Activated T-cell treated with anti-CD3 and anti-CD28 coated beads, Interleukin-2, amount 50 U/mL, for 24 hours (primary cell): ENCODE measurements around the gene ABCA1.
"Not testable (repeated sequence)": the region's sequence is repeated elsewhere in the genome, so short reads cannot be mapped to it uniquely, and the experiment has no call there.

Experiments
- DNase-seq: peaks from one replicate; pipeline ENCODE4 v3.0.0-alpha.2; 2020
- H3K27ac Mint-ChIP-seq: 2 replicates; pipeline ENCODE4 v1.8.0; 2020; ENCODE audit warnings: mild to moderate bottlenecking, mixed read lengths
- H3K27me3 Mint-ChIP-seq: 2 replicates; pipeline ENCODE4 v1.8.0; 2020; ENCODE audit warnings: mixed read lengths
- H3K36me3 Mint-ChIP-seq: 2 replicates; pipeline ENCODE4 v1.8.0; 2020; ENCODE audit warnings: low read depth, mixed read lengths
- H3K4me1 Mint-ChIP-seq: 2 replicates; pipeline ENCODE4 v1.8.0; 2020; ENCODE audit warnings: low read depth, mixed read lengths
- H3K4me3 Mint-ChIP-seq: 2 replicates; pipeline ENCODE4 v1.8.0; 2020; ENCODE audit warnings: mild to moderate bottlenecking, moderate library complexity, mixed read lengths
- H3K9me3 Mint-ChIP-seq: 2 replicates; pipeline ENCODE4 v1.8.0; 2020; ENCODE audit warnings: mixed read lengths

The ABCA1 gene

GRCh38 chr9:104858271-104858670, 69.7 kb downstream of the ABCA1 start:
- DNase-seq = no peak
- peaks cover 4% of the 10 kb centered on the region for H3K4me1 Mint-ChIP-seq
- H3K27me3 Mint-ChIP-seq = no peaks in the 10 kb centered on the region
- no peaks in the 10 kb centered on the region for H3K9me3 Mint-ChIP-seq
- no peak overlapping the region for H3K4me3 Mint-ChIP-seq
- H3K27ac Mint-ChIP-seq = no peak overlapping the region
- peaks cover 9% of the 10 kb centered on the region for H3K36me3 Mint-ChIP-seq

DNA sequence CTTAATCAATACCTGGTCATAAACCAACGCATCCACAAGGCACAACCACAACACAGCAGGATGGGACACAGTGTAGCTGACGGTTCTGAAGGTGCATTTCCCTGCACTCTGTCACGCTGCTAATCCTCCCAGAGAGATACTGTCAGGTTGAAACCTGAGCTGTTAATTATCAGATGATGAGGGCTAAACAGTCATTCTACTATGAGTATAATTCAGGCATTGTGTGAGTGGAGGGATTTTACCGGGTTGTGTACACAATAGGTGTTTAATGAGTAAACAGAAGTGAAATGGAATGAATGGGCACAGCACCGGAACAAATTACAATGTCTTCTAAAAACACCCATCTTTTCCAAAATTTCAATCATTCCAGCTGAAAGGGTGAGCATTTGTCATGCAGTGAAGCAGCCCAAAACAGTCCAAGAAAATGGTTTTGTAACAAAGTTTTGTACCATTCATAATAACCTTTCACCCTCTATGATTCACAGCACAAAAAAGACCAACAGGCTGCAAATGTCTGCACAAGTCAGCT, 71.5 kb downstream of the ABCA1 start:
- Mint-ChIP-seq H3K4me1 (no peaks in the 10 kb centered on the region), H3K4me3 (no peak overlapping the region), H3K27me3 (no peaks in the 10 kb centered on the region), H3K9me3 (no peaks in the 10 kb centered on the region), H3K36me3 (peaks cover 9% of the 10 kb centered on the region), H3K27ac (no peak overlapping the region)
- no peak for DNase-seq

DNA sequence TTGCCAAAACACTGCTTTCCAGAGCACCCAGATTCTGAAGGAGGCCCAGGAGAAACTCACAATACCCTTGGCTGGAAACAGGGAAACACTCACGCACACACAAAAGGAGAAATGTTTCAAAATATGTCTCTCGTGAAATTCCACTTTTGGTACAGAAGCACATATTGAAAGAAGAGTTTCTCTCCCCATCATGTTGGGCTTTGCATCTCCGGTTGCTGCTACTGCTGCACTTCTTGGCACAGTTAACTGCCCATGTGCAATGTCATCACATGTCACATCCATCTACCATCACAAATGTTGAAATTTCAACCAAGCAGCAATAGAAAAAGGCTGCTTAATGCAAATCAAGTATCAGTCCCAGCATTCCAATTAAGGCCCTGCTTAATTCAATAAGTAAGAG, 72.1 kb downstream of the ABCA1 start:
- no peaks in the 10 kb centered on the region for H3K27me3 Mint-ChIP-seq
- DNase-seq = no peak
- peaks cover 4% of the 10 kb centered on the region for H3K4me1 Mint-ChIP-seq
- H3K27ac Mint-ChIP-seq = no peak overlapping the region
- peaks cover 9% of the 10 kb centered on the region for H3K36me3 Mint-ChIP-seq
- H3K4me3 Mint-ChIP-seq = no peak overlapping the region
- no peaks in the 10 kb centered on the region for H3K9me3 Mint-ChIP-seq

DNA sequence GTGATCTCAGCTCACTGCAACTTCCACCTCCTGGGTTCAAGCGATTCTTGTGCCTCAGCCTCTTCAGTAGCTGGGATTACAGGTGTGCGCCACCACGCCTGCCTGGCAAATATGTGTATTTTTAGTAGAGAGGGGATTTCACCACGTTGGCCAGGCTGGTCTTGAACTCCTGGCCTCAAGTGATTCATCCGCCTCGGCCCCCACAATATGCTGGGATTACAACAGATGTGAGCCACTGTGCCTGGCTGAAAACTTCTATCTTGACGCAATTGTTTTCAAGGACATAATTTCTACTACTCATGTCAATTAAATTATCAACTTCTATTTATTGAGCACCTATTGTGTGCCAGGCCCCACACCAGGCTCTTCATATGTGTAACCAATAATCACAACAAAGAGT, 72.7 kb downstream of the ABCA1 start:
- H3K4me3 Mint-ChIP-seq, H3K4me1 Mint-ChIP-seq, H3K36me3 Mint-ChIP-seq, H3K27ac Mint-ChIP-seq, H3K27me3 Mint-ChIP-seq, H3K9me3 Mint-ChIP-seq, DNase-seq: not testable (repeated sequence)

- Mint-ChIP-seq H3K9me3 (no peaks in the 10 kb centered on the region), H3K27ac (no peak overlapping the region), H3K27me3 (no peaks in the 10 kb centered on the region), H3K4me1 (peaks cover 4% of the 10 kb centered on the region), H3K36me3 (peaks cover 9% of the 10 kb centered on the region), H3K4me3 (no peak overlapping the region)
- no peak for DNase-seq
These were observed 73.3 kb downstream of the ABCA1 start for GRCh38 chr9:104854613-104855012.

GRCh38 chr9:104853683-104854082, 74.3 kb downstream of the ABCA1 start:
- Mint-ChIP-seq H3K4me3 (no peak overlapping the region), H3K27ac (no peak overlapping the region), H3K27me3 (no peaks in the 10 kb centered on the region), H3K9me3 (no peaks in the 10 kb centered on the region), H3K36me3 (peaks cover 9% of the 10 kb centered on the region), H3K4me1 (peaks cover 4% of the 10 kb centered on the region)
- no peak for DNase-seq

DNA sequence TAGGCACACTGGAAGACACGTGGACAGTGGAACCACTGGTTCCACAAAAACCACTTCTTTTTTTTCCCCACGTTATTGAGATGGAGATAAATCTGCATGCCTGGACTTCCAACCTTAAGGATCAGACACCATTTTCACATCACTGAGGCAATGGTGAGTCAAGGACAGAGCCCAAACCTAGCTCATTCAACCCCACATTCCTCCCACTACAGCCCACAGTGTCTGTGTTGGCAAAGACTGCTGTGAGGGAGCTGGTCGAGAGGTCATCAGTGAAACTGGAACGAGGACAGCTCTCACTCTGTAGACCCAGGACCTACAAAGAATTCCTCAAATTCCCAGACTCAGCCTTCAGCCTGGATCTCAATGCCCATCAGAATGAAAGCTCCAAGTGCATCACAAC, 74.8 kb downstream of the ABCA1 start:
- Mint-ChIP-seq H3K9me3 (no peaks in the 10 kb centered on the region), H3K4me1 (peaks cover 4% of the 10 kb centered on the region), H3K4me3 (no peak overlapping the region), H3K27me3 (no peaks in the 10 kb centered on the region), H3K36me3 (peaks cover 6% of the 10 kb centered on the region), H3K27ac (no peak overlapping the region)
- no peak for DNase-seq

- H3K4me3 Mint-ChIP-seq = no peak overlapping the region
- peaks cover 2% of the 10 kb centered on the region for H3K36me3 Mint-ChIP-seq
- no peaks in the 10 kb centered on the region for H3K27me3 Mint-ChIP-seq
- no peaks in the 10 kb centered on the region for H3K9me3 Mint-ChIP-seq
- H3K4me1 Mint-ChIP-seq = peaks cover 4% of the 10 kb centered on the region
- no peak overlapping the region for H3K27ac Mint-ChIP-seq
- no peak for DNase-seq
These were observed 76.4 kb downstream of the ABCA1 start for GRCh38 chr9:104851546-104851920.

DNA sequence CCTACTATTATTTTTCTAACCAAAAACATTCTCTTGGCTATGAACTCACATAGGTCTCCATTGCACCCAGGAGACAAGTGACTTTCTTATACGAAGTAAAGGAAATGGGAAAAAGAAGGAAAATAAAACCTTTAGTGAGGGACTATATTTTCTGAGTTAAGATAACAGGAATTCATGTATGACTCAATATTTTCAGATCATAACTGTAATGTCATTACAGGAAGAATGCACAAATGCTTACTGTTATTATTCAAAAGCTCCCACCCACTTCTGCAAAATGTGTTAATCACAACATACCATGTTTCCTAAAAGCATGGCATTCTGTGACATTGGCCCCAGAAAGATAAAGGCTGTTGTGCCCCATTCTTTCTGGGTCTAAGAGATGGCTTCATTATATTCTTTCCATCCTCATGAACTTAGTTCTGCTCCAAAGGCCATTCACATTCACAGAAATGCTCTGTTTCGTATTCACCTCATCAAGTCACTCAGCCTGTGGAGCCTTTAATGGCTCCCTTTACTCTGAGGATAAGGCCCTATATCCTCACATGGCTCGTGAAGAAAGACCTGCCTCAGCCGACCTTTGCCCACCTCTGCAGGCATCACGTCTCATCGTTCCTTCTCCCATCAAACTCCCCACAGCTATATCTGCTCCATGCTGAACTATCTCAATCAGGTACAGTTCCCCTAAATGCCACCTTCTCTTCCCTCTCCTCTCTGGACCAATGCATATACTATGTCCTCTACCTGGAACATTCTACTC, 77.0 kb downstream of the ABCA1 start:
- Mint-ChIP-seq H3K4me3 (no peak overlapping the region), H3K9me3 (no peaks in the 10 kb centered on the region), H3K27ac (no peak overlapping the region), H3K27me3 (no peaks in the 10 kb centered on the region), H3K36me3 (peaks cover 1% of the 10 kb centered on the region), H3K4me1 (peaks cover 4% of the 10 kb centered on the region)
- no peak for DNase-seq

GRCh38 chr9:104849023-104849422, 78.9 kb downstream of the ABCA1 start:
- Mint-ChIP-seq H3K27me3 (no peaks in the 10 kb centered on the region), H3K9me3 (no peaks in the 10 kb centered on the region), H3K4me3 (no peak overlapping the region), H3K27ac (no peak overlapping the region), H3K36me3 (no peaks in the 10 kb centered on the region), H3K4me1 (peaks cover 4% of the 10 kb centered on the region)
- DNase-seq = no peak

DNA sequence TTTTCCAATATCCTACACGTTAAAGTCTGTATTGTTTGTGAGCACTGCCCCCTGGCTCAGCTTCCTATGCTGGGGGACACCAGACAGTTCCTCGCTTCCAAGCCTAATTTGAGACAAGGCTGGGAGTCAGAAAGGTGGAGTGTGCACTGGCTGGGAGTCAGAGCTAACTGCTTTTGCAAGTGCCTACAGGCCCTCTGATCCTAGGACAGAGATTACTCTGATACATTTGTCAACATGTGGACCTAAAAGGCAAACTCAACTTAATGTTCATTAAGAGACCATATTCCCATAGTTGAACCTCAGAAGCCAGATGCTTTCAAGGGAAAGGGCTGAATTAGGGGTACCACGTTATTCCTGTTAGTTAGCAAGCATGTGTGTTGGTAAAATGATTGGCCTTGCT, 83.2 kb downstream of the ABCA1 start:
- Mint-ChIP-seq H3K9me3 (no peaks in the 10 kb centered on the region), H3K36me3 (no peaks in the 10 kb centered on the region), H3K4me1 (no peaks in the 10 kb centered on the region), H3K27me3 (no peaks in the 10 kb centered on the region), H3K4me3 (no peak overlapping the region), H3K27ac (no peak overlapping the region)
- no peak for DNase-seq

GRCh38 chr9:104843644-104844240, 84.2 kb downstream of the ABCA1 start:
- H3K27ac Mint-ChIP-seq = no peak overlapping the region
- no peak for DNase-seq
- no peaks in the 10 kb centered on the region for H3K27me3 Mint-ChIP-seq
- no peak overlapping the region for H3K4me3 Mint-ChIP-seq
- H3K36me3 Mint-ChIP-seq = no peaks in the 10 kb centered on the region
- no peaks in the 10 kb centered on the region for H3K4me1 Mint-ChIP-seq
- no peaks in the 10 kb centered on the region for H3K9me3 Mint-ChIP-seq

- no peak for DNase-seq
- Mint-ChIP-seq H3K4me1 (no peaks in the 10 kb centered on the region), H3K36me3 (peaks cover under 1% of the 10 kb centered on the region), H3K4me3 (no peak overlapping the region), H3K9me3 (no peaks in the 10 kb centered on the region), H3K27me3 (no peaks in the 10 kb centered on the region), H3K27ac (no peak overlapping the region)
These were observed 85.3 kb downstream of the ABCA1 start for GRCh38 chr9:104842698-104843097.

GRCh38 chr9:104841601-104842141, 86.3 kb downstream of the ABCA1 start:
- H3K36me3 Mint-ChIP-seq = peaks cover 11% of the 10 kb centered on the region
- no peak for DNase-seq
- no peaks in the 10 kb centered on the region for H3K9me3 Mint-ChIP-seq
- no peaks in the 10 kb centered on the region for H3K27me3 Mint-ChIP-seq
- no peak overlapping the region for H3K4me3 Mint-ChIP-seq
- H3K4me1 Mint-ChIP-seq = peaks cover 5% of the 10 kb centered on the region
- no peak overlapping the region for H3K27ac Mint-ChIP-seq

DNA sequence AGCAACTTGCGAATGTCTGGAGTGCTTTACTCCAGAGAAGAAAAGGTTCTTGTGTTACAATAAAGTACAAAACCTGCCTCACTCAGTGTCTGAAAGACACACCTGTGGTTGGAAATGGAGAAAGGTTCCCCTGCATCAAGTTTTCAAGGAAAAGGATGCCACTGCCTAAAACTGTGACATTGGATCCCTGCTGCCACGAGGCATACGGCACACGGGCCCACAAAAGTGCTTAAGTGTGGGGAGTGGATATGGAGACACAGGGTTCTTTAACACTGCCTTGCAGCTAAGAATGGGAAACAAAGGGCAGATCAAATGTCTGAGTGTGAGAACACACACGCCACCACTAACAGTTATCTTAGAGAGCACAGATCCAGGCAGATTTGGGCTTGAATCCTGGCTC, 89.0 kb downstream of the ABCA1 start:
- peaks cover 11% of the 10 kb centered on the region for H3K4me1 Mint-ChIP-seq
- peaks cover 11% of the 10 kb centered on the region for H3K36me3 Mint-ChIP-seq
- H3K4me3 Mint-ChIP-seq = no peak overlapping the region

More for the DNA sequence above, 89.0 kb downstream of the ABCA1 start:
- no peaks in the 10 kb centered on the region for H3K27me3 Mint-ChIP-seq
- no peaks in the 10 kb centered on the region for H3K9me3 Mint-ChIP-seq
- DNase-seq = no peak
- H3K27ac Mint-ChIP-seq = no peak overlapping the region
